Measurements from ENCODE around the gene WDTC1. TPM values are rescaled to one million over a fixed set of nuclear protein-coding genes. Genes with fewer than 3 reads are reported as not detected.
A peak's percentile ranks its signal among the peaks of the same experiment; 100 is the strongest.
"Not testable (repeated sequence)": the region's sequence is repeated elsewhere in the genome, so short reads cannot be mapped to it uniquely, and the experiment has no call there.

The WDTC1 gene, protein sequence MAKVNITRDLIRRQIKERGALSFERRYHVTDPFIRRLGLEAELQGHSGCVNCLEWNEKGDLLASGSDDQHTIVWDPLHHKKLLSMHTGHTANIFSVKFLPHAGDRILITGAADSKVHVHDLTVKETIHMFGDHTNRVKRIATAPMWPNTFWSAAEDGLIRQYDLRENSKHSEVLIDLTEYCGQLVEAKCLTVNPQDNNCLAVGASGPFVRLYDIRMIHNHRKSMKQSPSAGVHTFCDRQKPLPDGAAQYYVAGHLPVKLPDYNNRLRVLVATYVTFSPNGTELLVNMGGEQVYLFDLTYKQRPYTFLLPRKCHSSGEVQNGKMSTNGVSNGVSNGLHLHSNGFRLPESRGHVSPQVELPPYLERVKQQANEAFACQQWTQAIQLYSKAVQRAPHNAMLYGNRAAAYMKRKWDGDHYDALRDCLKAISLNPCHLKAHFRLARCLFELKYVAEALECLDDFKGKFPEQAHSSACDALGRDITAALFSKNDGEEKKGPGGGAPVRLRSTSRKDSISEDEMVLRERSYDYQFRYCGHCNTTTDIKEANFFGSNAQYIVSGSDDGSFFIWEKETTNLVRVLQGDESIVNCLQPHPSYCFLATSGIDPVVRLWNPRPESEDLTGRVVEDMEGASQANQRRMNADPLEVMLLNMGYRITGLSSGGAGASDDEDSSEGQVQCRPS
- total RNA-seq (2021; fragmentation: NEBNext Ultra II Directional; extraction: Animal tissue kit (Norgen Biotek cat#: 25700)), result 10 to 100 TPM; 26.2 to 30.3 (median 28.0) TPM
- long read RNA-seq, partial matches to known transcripts, result 0 of 1 reads
- long read RNA-seq, other reads (novel, unspliced or antisense), result 1 of 1 reads

DNA sequence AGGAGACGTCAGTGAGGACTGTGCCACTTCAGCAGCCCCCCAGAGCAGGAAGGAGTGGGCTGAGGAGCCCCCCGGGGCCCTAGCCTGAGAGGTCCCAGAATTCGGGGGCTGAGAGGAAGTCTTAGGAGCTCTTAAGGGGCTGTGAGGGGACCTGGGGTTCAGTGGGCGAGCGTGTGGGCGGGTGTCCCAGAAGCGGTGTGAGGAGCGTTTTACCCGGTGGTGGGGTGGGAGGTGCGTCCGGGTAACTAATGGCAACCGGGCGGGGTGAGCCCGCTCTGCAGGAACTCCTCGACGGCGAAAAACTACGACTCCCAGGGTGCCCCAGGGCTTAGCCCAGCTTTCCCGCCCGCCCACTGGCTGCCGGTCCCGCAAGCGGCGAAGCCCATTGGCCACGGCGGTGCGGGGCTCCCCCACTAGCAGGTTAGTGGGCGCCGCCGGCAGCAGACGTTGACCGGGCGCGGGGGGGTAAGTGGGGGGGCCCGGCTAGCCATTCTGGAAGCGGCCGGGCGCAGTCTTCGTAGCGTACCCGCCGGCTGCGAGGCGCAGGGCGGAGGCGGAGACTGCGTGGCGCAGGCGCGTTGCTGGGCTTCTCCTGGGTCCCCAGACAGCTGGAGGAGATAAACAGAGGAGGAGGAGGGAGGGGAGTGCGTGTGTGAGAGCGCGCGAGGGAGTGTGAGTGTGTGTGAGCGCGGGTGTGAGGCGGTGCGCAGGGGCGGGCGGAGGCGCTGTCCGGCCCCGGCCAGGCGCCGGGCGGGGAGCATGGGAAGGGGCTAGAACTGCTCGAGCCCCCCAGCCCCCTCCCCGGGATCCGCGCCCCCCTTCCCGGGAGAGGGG, at the start of gene WDTC1:
TSS of gene WDTC1 (plus strand) at position 584 of the 834 bp plus-strand sequence. CDS start 26,423 bp downstream, outside the sequence.
- Mint-ChIP-seq H3K36me3 (ENCODE audit: low read depth) (no peaks in the 10 kb centered on the region), H3K27me3 (ENCODE audit: insufficient read depth) (no peaks in the 10 kb centered on the region; the same call in none of the 2 replicates), H3K27ac (peak within 1 kb of the TSS; percentile 85)

DNA sequence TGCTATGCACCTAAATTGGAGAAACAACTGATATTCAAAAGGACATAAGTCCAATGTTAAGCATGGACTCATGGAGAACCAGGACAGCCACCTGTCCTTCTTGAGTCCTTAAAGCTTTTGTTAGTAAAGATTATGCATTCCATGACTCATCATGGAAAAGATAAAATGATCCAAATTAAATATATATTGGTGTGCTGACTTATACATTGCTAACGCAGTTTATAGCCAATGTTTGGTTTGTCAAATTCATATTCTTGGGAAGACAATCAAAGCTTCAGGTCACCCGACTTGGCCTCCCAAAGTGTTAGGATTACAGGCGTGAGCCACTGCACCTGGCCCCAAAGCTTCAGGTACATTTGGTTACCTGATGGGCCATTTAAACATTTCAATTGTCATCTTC, 49.8 kb upstream of the WDTC1 start:
- H3K4me1 Mint-ChIP-seq (ENCODE audit: low read depth); DNase-seq; H3K4me3 Mint-ChIP-seq; H3K27me3 Mint-ChIP-seq (ENCODE audit: insufficient read depth); H3K27ac Mint-ChIP-seq; H3K36me3 Mint-ChIP-seq (ENCODE audit: low read depth): not testable (repeated sequence)
- peaks cover 33% of the 10 kb centered on the region for H3K9me3 Mint-ChIP-seq

More for the DNA sequence above, at the start of gene WDTC1:
- TF ChIP-seq, protein P1, sequence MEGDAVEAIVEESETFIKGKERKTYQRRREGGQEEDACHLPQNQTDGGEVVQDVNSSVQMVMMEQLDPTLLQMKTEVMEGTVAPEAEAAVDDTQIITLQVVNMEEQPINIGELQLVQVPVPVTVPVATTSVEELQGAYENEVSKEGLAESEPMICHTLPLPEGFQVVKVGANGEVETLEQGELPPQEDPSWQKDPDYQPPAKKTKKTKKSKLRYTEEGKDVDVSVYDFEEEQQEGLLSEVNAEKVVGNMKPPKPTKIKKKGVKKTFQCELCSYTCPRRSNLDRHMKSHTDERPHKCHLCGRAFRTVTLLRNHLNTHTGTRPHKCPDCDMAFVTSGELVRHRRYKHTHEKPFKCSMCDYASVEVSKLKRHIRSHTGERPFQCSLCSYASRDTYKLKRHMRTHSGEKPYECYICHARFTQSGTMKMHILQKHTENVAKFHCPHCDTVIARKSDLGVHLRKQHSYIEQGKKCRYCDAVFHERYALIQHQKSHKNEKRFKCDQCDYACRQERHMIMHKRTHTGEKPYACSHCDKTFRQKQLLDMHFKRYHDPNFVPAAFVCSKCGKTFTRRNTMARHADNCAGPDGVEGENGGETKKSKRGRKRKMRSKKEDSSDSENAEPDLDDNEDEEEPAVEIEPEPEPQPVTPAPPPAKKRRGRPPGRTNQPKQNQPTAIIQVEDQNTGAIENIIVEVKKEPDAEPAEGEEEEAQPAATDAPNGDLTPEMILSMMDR (IDR thresholded peaks at IDR 0.05), result no peak
- H3K4me1 Mint-ChIP-seq (ENCODE audit: low read depth), result peaks cover 25% of the 10 kb centered on the region
- H3K4me3 Mint-ChIP-seq, result peak within 1 kb of the TSS; percentile 94
- peak; percentile 95 for DNase-seq
- no peaks in the 10 kb centered on the region for H3K9me3 Mint-ChIP-seq

DNA sequence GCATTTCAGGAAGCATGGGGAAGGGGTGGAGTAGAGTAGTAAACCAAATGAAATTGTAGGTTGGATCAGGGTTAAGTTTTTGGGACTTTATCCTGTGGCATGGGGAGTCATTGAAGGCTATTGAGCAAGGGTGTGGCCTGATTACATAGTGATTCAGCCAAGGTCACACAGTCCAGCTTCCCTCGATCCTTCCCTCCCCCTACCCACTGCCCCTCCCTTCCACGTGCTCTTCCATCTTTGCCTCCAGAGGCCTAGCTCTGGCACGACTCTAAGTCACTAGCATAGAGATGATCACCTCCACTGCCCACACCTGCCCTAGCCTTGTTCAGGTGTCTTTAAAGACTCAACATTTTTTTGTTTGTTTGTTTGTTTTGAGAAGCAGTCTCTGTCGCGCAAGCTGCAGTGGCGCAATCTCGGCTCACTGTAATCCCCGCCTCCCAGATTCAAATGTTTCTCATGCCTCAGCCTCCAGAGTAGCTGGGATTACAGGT, 42.3 kb upstream of the WDTC1 start:
- Mint-ChIP-seq H3K9me3 (no peaks in the 10 kb centered on the region), H3K27ac (no peak overlapping the region)
- DNase-seq, result no peak

DNA sequence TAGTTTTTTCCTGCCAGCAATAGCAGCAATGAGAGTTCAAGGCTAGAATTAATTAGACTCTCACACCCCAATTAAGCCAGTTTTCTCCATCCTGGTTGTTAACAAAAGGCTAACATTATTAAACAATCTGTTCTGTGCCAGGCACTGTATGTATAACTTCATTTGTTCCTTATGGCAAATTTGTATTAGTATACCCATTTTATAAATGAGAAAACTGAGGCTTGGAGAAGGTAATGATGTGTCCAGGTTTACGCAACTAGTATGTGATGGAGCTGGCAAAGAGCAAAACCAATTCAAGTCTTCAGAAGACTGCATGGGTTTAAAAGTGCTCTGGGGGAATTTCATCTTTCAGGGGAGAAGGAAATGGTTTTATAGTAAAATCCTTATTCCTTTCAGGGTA, 41.2 kb upstream of the WDTC1 start:
- TF ChIP-seq, protein P1 (IDR thresholded peaks at IDR 0.05), result no peak
- no peak for DNase-seq
- peaks cover 22% of the 10 kb centered on the region for H3K4me1 Mint-ChIP-seq (ENCODE audit: low read depth)
- H3K9me3 Mint-ChIP-seq, result no peaks in the 10 kb centered on the region
- no peak overlapping the region for H3K4me3 Mint-ChIP-seq
- H3K27me3 Mint-ChIP-seq (ENCODE audit: insufficient read depth), result peaks cover 16% of the 10 kb centered on the region
- no peaks in the 10 kb centered on the region for H3K36me3 Mint-ChIP-seq (ENCODE audit: low read depth)
- H3K27ac Mint-ChIP-seq, result no peak overlapping the region

More for the DNA sequence above, 42.3 kb upstream of the WDTC1 start:
- H3K36me3 Mint-ChIP-seq (ENCODE audit: low read depth), result no peaks in the 10 kb centered on the region
- TF ChIP-seq, protein P1 (IDR thresholded peaks at IDR 0.05), result no peak
- H3K4me1 Mint-ChIP-seq (ENCODE audit: low read depth), result peaks cover 15% of the 10 kb centered on the region
- H3K27me3 Mint-ChIP-seq (ENCODE audit: insufficient read depth), result peaks cover 10% of the 10 kb centered on the region; the same call in 1 of the 2 replicates
- H3K4me3 Mint-ChIP-seq, result no peak overlapping the region

DNA sequence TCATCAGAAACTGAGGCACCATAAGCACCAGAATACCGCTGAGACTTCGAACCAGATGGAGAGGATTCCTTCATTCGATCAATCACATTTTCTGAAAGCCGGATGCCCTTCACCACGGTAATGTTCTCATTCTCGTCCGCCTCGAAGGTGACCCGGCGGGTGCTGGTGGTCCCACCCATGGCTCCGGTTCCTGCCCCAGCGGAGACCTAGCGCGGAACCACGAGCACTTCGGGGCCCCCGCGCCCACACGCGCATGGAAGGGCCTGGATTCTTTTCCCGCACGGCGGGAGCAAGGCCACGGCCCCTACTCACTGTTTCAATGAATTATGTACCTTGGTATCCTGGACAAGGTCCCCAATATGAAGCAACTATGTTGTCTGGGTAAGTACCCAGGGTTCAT, 33.1 kb upstream of the WDTC1 start:
- Mint-ChIP-seq H3K27me3 (ENCODE audit: insufficient read depth) (peaks cover 16% of the 10 kb centered on the region), H3K27ac (no peak overlapping the region), H3K9me3 (no peaks in the 10 kb centered on the region), H3K4me1 (ENCODE audit: low read depth) (peaks cover 16% of the 10 kb centered on the region), H3K4me3 (no peak overlapping the region), H3K36me3 (ENCODE audit: low read depth) (no peaks in the 10 kb centered on the region)
- TF ChIP-seq, protein P1 (IDR thresholded peaks at IDR 0.05), result no peak
- no peak for DNase-seq
